NCI-H774 (cell line): ENCODE results near the gene ACSL3.
"Not testable (repeated sequence)": the region's sequence is repeated elsewhere in the genome, so short reads cannot be mapped to it uniquely, and the experiment has no call there.

Experiments used
- DNase-seq: peaks from one replicate; lab custom pipeline; 2025; lab: John Stamatoyannopoulos, UW

ACSL3 gene

GRCh38 chr2:222851956-222852617 lies 8.7 kb upstream of the ACSL3 start:
- no peak for DNase-seq

GRCh38 chr2:222854773-222855700 lies 5.8 kb upstream of the ACSL3 start:
- DNase-seq = no peak

- no peak for DNase-seq
Observed at GRCh38 chr2:222859786-222860612, 837 bp upstream of the ACSL3 start.

GRCh38 chr2:222861411-222862105 lies 722 bp downstream of the ACSL3 start:
- no peak for DNase-seq

GRCh38 chr2:222862106-222862908 lies 1.5 kb downstream of the ACSL3 start:
- no peak for DNase-seq

- no peak for DNase-seq
Observed at GRCh38 chr2:222862909-222863544, 2.2 kb downstream of the ACSL3 start.

- no peak for DNase-seq
Observed at GRCh38 chr2:222864296-222864695, 3.5 kb downstream of the ACSL3 start.

- DNase-seq = no peak
Observed at GRCh38 chr2:222865301-222865700, 4.5 kb downstream of the ACSL3 start.

GRCh38 chr2:222866358-222866960 lies 5.6 kb downstream of the ACSL3 start:
- DNase-seq = no peak

- not testable (repeated sequence) for DNase-seq
Observed at GRCh38 chr2:222868560-222869251, 7.9 kb downstream of the ACSL3 start.

- no peak for DNase-seq
Observed at GRCh38 chr2:222869252-222869560, 8.4 kb downstream of the ACSL3 start.

- no peak for DNase-seq
Observed at GRCh38 chr2:222871291-222871690, 10.5 kb downstream of the ACSL3 start.

- DNase-seq = no peak
Observed at GRCh38 chr2:222872551-222872950, 11.7 kb downstream of the ACSL3 start.

GRCh38 chr2:222875482-222875881 lies 14.6 kb downstream of the ACSL3 start:
- DNase-seq = no peak

GRCh38 chr2:222876947-222877346 lies 16.1 kb downstream of the ACSL3 start:
- no peak for DNase-seq

- no peak for DNase-seq
Observed at GRCh38 chr2:222877556-222878300, 16.9 kb downstream of the ACSL3 start.

- no peak for DNase-seq
Observed at GRCh38 chr2:222878301-222878876, 17.6 kb downstream of the ACSL3 start.

GRCh38 chr2:222878877-222879603 lies 18.2 kb downstream of the ACSL3 start:
- no peak for DNase-seq
